Forelimb muscle (tissue), 1 donor: ENCODE measurements around the gene ZDHHC13. TPM values are rescaled to one million over a fixed set of nuclear protein-coding genes. Genes with fewer than 3 reads are reported as not detected.

ENCODE experiments used
- DNase-seq: peaks from one replicate; pipeline ENCODE4 v3.0.0-alpha.2; 2013; ENCODE audit warnings: low read depth
- polyA plus RNA-seq: library from polyadenylated mRNA; unstranded; fragments of 120-200 nt; gene quantifications from one replicate; pipeline ENCODE4 v1.2.1, GENCODE V29; 2013; ENCODE audit not compliant: insufficient read length

ZDHHC13 gene
- polyA plus RNA-seq: 6.3 TPM

DNA sequence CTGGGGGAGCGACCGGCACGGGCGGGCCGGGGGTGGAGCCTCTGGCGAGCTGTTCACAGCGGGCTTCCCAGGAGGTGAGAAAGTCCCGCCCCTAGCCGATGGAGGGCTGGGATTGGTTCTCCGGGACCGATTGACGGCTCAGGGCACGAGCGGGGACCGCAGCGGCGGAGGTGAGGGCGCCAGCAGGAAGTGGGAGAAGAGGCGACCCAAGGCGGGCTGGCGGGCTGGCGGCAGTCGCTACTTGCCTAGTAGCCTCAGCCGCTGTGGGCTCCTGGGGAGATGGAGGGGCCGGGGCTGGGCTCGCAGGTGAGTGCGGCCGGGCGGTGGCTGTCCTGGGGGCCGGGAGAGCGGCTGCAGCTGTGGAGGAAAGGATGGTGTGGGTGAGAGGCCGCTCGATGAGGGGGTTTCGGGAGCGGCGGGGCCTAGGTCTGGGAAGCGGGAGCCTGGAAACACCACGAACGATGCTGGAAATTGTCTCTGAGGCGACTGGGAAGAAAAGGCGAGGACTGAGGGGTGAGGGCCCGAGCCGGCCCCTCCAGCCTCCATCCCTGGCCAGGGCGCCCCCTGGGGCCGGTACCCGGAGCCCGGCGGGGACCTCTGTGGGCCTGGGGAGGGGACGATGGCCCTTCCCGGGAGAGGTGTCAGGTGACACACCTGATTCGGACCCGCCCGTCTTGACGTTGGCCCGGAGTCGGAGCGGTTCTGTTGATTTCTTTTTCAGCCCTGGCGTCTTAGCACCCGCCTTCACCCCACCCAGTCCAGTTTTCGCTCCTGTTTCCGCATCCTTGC lies at the start of gene ZDHHC13:
ZDHHC13 (plus strand) TSS at position 198 of the 789 bp plus-strand sequence; CDS start at position 280, 82 bp downstream.
- DNase-seq: peak; percentile 43

GRCh38 chr11:19071255-19071654 lies 45.7 kb upstream of the ZDHHC13 start:
- DNase-seq: peak; percentile 38

GRCh38 chr11:19072464-19072863 lies 44.5 kb upstream of the ZDHHC13 start:
- DNase-seq: no peak

GRCh38 chr11:19073454-19074415 lies 43.2 kb upstream of the ZDHHC13 start:
- DNase-seq: no peak

DNA sequence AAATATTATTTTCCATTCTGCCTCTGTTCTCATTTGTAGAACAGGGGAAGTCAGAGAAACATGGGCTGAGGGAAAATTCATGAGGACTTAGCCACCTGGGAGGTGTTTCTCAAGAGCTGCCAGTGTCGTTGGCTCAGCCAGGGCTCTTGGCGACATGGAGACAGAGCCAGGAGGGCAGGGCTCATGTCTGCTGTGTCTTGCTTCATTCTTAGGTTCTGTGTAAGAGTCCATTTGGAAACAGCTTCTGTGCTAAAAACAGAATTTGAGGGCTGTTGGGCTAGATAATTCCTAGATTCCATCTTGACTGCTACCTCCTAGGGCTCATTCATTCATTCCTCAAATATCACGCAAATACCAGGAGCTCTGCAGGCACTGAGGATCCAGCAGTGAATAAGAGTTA lies 41.3 kb upstream of the ZDHHC13 start:
- DNase-seq: no peak

- DNase-seq: no peak
Observed at GRCh38 chr11:19076744-19077589, 40.0 kb upstream of the ZDHHC13 start.

DNA sequence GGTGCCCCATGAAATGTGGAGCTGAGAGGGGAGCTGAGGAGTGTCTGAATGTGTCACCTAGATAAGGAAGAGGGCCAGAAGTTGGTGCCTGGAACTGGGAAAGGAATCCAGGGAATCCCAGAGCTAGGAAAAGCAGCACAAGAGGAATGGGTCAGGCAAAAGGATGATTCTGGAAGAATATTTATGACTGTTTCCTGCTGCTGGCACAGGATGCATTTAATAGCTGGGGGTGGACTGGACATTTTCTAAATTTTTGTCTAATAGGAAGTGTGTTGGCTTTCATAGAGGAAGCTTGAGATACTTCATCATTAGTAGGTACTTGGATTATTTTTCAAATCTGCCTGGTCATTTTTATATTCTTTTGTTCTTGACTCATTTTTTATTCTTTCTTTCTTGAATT lies 39.0 kb upstream of the ZDHHC13 start:
- DNase-seq: no peak

DNA sequence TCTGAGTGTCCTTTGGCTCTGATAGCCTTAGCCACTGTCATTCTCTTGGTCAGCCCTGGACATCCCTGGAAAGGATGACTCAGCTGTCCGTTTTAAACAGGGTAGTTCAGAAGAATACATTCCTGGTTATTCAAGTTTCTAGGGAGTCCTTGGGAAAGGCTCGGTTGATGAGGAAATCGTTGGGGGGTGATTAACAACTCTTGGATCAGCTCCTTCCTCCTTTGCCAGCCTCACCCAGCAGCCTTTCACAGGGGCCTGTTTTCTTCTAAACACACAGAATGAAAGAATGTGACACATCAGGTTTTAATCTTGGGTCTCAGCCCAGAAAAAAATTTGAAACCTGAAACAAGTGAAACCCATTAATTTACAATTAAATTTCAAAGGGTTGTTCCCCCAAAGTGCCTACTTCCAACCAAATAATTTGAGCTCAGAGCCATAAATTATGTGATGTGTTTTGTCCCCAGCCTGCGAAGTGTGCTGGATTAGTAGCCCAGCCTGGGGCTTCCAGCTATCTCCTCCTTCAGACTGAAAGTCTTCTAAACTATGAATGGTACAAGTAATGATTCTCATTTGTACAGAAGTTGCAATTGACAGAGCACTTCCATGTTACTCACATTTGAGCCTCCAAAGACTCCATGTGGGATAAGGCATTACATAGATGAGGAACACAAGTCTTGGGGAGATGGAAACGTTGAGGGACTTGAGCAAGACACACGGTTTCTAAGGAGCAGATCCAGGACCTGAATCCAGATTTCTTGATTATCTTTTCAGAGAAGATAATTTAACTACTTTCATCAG lies 37.1 kb upstream of the ZDHHC13 start:
- DNase-seq: no peak

- no peak for DNase-seq
Observed at GRCh38 chr11:19080579-19080993, 36.4 kb upstream of the ZDHHC13 start.

DNA sequence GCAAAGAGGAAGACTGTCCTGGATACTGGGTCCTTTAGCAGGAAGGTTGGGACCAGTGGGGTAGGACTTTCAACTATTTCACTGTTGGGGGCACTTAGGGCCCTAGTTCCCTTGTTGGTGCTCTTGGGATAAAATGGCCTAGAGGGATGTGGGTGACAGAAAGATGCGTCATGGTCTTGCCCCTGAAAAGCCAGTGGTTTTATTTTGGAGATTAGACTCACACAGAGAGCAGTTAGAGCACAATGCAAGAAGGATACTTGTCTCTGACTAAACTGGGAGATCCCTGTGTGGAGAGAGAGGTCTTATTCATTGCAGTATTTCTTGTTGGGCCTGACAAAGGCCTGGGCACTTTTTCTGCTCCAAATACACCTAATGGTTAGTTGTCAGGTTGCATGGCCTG lies 33.8 kb upstream of the ZDHHC13 start:
- DNase-seq: no peak

DNA sequence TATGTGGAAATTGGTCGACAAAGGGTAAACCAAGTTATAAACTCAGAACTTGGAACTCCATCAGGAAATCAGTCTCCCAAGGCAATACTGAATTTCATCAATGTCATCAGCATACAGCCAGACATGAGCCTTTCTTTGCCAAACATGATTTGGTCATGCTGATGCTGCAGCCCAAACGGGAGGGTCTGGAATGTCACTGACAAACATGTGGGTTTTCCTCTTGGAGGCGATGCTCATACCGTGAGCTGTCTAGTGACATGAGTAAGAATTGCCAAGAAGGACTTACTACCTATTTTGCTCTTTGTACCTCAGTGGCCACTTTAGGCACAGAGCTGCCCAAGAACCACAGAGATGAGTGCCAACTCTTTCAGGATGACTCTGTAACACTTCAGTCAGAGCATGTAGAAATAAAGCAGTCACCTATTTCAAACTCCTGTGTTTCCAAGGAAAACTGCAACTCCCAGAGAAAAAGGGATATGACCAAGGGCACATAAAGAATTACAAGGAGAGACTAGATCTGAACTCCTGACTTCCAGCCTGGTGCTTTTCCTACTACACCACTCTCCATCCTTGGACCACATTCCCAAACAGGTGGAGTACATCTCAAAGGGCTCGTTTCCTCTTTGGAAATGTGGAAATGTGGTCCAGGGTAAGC lies 32.2 kb upstream of the ZDHHC13 start:
- DNase-seq: no peak

GRCh38 chr11:19087658-19088057 lies 29.3 kb upstream of the ZDHHC13 start:
- DNase-seq: no peak

- DNase-seq: no peak
Observed at GRCh38 chr11:19088791-19089190, 28.2 kb upstream of the ZDHHC13 start.

DNA sequence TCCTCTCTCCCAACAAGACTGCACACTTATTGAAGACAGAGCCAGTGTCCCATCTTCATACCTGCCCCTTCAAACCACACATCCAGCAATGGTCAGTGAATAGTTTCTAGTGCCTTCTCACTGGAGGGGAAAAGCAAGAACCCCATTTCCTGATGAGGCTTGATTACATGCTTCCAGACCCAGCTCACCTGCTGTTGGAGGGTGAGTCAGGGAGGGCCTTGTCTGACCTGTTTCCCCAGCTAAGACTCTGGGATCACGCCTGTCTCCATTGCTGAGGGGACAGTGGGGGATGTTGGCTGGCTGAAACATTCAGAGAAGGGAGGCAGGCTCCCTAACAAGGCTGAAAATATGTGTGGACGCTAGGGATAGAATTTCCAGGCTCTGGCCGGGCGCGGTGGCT lies 27.5 kb upstream of the ZDHHC13 start:
- DNase-seq: no peak

DNA sequence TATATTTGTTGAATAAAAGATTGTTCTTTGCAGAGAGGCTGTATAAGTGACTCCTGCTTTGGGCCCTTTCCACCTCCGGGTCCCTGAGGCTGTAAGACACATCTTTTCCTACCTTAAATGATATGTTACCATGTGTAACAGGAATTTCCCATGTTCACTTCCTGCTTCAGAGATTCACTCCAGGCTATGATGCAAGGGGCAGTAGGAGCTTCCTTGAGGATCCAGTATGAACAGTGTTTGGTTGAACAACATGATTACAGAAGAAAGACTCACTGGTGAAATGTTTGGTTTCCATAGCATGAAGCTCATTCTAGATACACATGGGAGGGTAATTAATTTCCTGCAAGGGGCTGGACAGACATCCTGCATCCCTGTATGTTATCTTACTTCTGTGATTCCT lies 25.6 kb upstream of the ZDHHC13 start:
- no peak for DNase-seq

GRCh38 chr11:19092342-19092741 lies 24.6 kb upstream of the ZDHHC13 start:
- no peak for DNase-seq

GRCh38 chr11:19092850-19093249 lies 24.1 kb upstream of the ZDHHC13 start:
- no peak for DNase-seq

DNA sequence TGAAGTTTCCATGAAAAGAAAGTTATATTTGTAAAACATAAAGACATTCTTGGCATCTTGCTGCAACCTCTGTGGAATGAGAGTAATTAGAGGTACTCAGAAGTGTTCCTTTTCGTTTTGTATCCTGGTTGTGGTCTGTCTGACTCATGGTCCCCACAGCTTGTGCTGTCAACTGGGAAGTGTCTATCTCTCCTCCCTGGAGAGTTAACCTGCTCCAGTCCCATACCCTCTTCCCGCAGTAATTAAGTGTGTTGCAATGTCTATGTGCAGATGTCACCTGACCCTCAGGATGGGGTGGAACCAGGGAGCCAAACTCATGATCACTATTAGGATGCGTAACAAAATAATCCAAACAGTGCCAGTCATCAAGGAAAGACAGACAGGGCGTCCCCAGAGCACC lies 23.0 kb upstream of the ZDHHC13 start:
- no peak for DNase-seq

- DNase-seq: no peak
Observed at GRCh38 chr11:19094859-19095258, 22.1 kb upstream of the ZDHHC13 start.

DNA sequence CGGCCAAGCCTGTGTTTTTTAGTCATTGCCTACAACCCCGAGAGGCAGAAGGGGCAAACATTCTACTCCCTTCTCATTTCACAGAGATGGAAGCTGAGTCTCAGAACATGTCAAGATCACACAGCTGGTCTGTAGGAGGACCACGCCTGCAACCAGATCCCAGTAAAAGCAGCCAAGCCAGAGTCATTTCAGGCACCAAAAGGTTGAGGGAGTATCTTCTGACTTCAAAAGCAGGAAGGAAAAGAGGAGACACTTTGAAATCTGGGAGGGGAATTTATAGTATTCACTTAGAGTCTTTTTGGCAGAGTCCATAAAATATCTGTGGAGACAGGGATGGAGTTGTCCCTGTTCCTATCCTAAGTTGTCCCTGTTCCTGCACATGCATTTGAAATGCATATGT lies 17.9 kb upstream of the ZDHHC13 start:
- no peak for DNase-seq
